C4-2B (cell line): ENCODE measurements around the gene REV3L.

ENCODE experiments used
- ZFX ChIP-seq: fragments of 450-650 bp; IDR thresholded peaks from 2 replicates; pipeline ENCODE4 v1.6.1; 2017
- TF ChIP-seq, protein P1 (sequence below): fragments of 450-650 bp; conservative IDR thresholded peaks from 2 replicates; pipeline ENCODE4 v1.5.1; 2017; ENCODE audit warnings: mild to moderate bottlenecking

DNA sequence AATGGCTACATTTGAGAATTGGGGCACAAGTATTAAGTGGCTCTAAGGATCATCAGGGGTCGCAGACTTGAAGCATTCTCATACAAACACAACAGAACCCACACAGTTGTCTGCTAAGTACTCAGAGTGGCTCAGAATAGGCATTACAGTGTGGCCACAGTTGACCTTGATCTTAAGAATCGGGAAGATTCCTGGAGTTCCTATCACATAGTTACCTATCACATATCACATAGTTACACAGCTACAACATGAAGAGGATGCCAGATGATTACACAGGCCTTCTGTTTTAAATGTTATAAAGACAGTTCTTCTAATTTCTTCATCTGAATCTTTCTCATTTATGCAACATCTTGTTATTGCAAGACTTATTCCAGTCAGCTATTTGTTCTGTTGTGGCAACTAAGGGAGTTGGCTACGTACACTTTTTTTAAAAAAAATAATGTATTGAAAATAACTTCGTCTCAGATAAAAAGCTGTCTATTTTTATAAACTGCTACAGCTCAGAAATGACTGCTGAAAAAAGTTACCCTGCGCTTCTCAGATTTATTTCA is 129.0 kb downstream of the REV3L start:
- TF ChIP-seq, protein P1, sequence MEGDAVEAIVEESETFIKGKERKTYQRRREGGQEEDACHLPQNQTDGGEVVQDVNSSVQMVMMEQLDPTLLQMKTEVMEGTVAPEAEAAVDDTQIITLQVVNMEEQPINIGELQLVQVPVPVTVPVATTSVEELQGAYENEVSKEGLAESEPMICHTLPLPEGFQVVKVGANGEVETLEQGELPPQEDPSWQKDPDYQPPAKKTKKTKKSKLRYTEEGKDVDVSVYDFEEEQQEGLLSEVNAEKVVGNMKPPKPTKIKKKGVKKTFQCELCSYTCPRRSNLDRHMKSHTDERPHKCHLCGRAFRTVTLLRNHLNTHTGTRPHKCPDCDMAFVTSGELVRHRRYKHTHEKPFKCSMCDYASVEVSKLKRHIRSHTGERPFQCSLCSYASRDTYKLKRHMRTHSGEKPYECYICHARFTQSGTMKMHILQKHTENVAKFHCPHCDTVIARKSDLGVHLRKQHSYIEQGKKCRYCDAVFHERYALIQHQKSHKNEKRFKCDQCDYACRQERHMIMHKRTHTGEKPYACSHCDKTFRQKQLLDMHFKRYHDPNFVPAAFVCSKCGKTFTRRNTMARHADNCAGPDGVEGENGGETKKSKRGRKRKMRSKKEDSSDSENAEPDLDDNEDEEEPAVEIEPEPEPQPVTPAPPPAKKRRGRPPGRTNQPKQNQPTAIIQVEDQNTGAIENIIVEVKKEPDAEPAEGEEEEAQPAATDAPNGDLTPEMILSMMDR = no peak
- no peak for TF ChIP-seq ZFX
